ENCODE data around the gene SLC6A17.

Gene SLC6A17

GRCh38 chr1:110239441-110240430 is 89.4 kb downstream of the SLC6A17 start:
- Histone ChIP-seq H3K27me3 (ENCODE audit: insufficient read depth, low read length) (peaks cover 4% of the 10 kb centered on the region; the same call in 1 of the 2 replicates), H3K36me3 (ENCODE audit: insufficient read depth, low read length) (no peaks in the 10 kb centered on the region), H3K4me3 (ENCODE audit: low read depth, low read length, poor library complexity, severe bottlenecking) (no peak overlapping the region), H2AFZ (ENCODE audit: low read length) (no peak overlapping the region), H3F3A (ENCODE audit: insufficient read depth, low read length) (no peaks in the 10 kb centered on the region), H3K27ac (ENCODE audit: low read depth, low read length, poor library complexity, severe bottlenecking) (no peak overlapping the region), H3K4me1 (ENCODE audit: insufficient read depth, low read length, severe bottlenecking) (peaks cover 13% of the 10 kb centered on the region), H3K9me2 (ENCODE audit: low read depth, low read length) (no peaks in the 10 kb centered on the region), H3K9ac (ENCODE audit: low read length) (no peak overlapping the region), H3K9me3 (ENCODE audit: low read length) (no peaks in the 10 kb centered on the region), H4K20me1 (ENCODE audit: insufficient read depth, low read length) (no peaks in the 10 kb centered on the region), H3K79me2 (ENCODE audit: insufficient read depth, low read length) (no peaks in the 10 kb centered on the region), H3K4me2 (ENCODE audit: low read length) (no peak overlapping the region)
- TF ChIP-seq EZH2 (IDR thresholded peaks at IDR 0.05; ENCODE audit: borderline replicate concordance, low read length), result no peak
- no peak for TF ChIP-seq CTCF (IDR thresholded peaks at IDR 0.05; ENCODE audit: low read length)

- TF ChIP-seq EZH2 (IDR thresholded peaks at IDR 0.05; ENCODE audit: borderline replicate concordance, low read length) (no peak), CTCF (IDR thresholded peaks at IDR 0.05; ENCODE audit: low read length) (no peak)
- Histone ChIP-seq H3K9me3 (ENCODE audit: low read length) (no peaks in the 10 kb centered on the region), H3K4me2 (ENCODE audit: low read length) (no peak overlapping the region)
Measured at GRCh38 chr1:110240476-110241210, 90.3 kb downstream of the SLC6A17 start.

GRCh38 chr1:110241516-110241915 is 91.2 kb downstream of the SLC6A17 start:
- Histone ChIP-seq H4K20me1 (ENCODE audit: insufficient read depth, low read length) (no peaks in the 10 kb centered on the region), H3F3A (ENCODE audit: insufficient read depth, low read length) (no peaks in the 10 kb centered on the region), H3K4me1 (ENCODE audit: insufficient read depth, low read length, severe bottlenecking) (peaks cover 13% of the 10 kb centered on the region), H3K4me3 (ENCODE audit: low read depth, low read length, poor library complexity, severe bottlenecking) (no peak overlapping the region), H3K79me2 (ENCODE audit: insufficient read depth, low read length) (no peaks in the 10 kb centered on the region), H3K9me3 (ENCODE audit: low read length) (no peaks in the 10 kb centered on the region), H3K27me3 (ENCODE audit: insufficient read depth, low read length) (peaks cover 4% of the 10 kb centered on the region; the same call in 1 of the 2 replicates), H3K9ac (ENCODE audit: low read length) (no peak overlapping the region), H3K27ac (ENCODE audit: low read depth, low read length, poor library complexity, severe bottlenecking) (no peak overlapping the region), H3K9me2 (ENCODE audit: low read depth, low read length) (no peaks in the 10 kb centered on the region), H3K36me3 (ENCODE audit: insufficient read depth, low read length) (no peaks in the 10 kb centered on the region), H3K4me2 (ENCODE audit: low read length) (no peak overlapping the region), H2AFZ (ENCODE audit: low read length) (no peak overlapping the region)
- TF ChIP-seq CTCF (IDR thresholded peaks at IDR 0.05; ENCODE audit: low read length), result no peak
- TF ChIP-seq EZH2 (IDR thresholded peaks at IDR 0.05; ENCODE audit: borderline replicate concordance, low read length), result no peak

More at GRCh38 chr1:110240476-110241210, 90.3 kb downstream of the SLC6A17 start:
- H4K20me1 ChIP-seq (ENCODE audit: insufficient read depth, low read length), result no peaks in the 10 kb centered on the region
- H3F3A ChIP-seq (ENCODE audit: insufficient read depth, low read length), result no peaks in the 10 kb centered on the region
- H3K79me2 ChIP-seq (ENCODE audit: insufficient read depth, low read length), result no peaks in the 10 kb centered on the region
- no peak overlapping the region for H3K4me3 ChIP-seq (ENCODE audit: low read depth, low read length, poor library complexity, severe bottlenecking)
- H2AFZ ChIP-seq (ENCODE audit: low read length), result no peak overlapping the region
- H3K9me2 ChIP-seq (ENCODE audit: low read depth, low read length), result no peaks in the 10 kb centered on the region
- peaks cover 13% of the 10 kb centered on the region for H3K4me1 ChIP-seq (ENCODE audit: insufficient read depth, low read length, severe bottlenecking)
- H3K36me3 ChIP-seq (ENCODE audit: insufficient read depth, low read length), result no peaks in the 10 kb centered on the region
- H3K27ac ChIP-seq (ENCODE audit: low read depth, low read length, poor library complexity, severe bottlenecking), result no peak overlapping the region
- no peak overlapping the region for H3K9ac ChIP-seq (ENCODE audit: low read length)
- peaks cover 4% of the 10 kb centered on the region; the same call in 1 of the 2 replicates for H3K27me3 ChIP-seq (ENCODE audit: insufficient read depth, low read length)
